Measurements from ENCODE around the gene TRIM2. TPM values are rescaled to one million over a fixed set of nuclear protein-coding genes. Genes with fewer than 3 reads are reported as not detected.
A peak's percentile ranks its signal among the peaks of the same experiment; 100 is the strongest.
"Not testable (repeated sequence)": the region's sequence is repeated elsewhere in the genome, so short reads cannot be mapped to it uniquely, and the experiment has no call there.

Gene TRIM2
- total RNA-seq, 1 donor from 2014 or later: 35.9 TPM

DNA sequence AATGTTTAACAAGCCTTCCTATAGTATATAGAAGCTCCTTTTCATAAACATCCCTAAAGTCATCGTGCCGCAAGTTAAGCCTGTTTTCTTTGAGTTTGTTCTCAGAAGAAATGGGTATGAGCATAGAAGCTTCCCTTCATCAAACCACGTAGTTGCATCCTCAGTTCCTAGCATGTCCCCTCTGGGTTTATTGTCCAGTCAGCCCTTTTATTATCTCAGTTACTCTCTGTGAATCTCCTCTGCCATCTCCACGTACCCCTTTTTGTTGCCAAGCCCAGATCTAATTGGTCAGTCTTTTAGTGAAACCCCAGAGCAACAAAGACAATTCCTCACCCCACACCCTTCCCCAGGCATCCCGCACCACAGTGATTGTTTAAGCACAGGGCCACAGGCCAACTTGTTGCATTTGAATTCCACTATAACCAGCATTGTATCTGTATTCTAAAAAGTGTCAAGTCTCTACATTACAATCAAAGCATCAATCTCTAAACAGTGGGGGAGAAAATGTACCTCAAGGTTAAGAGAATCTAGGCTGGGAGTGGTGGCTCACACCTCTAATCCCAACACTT is 12.4 kb upstream of the TRIM2 start:
- Histone ChIP-seq H3K4me3 (no peak overlapping the region), H3K9me3 (no peaks in the 10 kb centered on the region), H3K4me1 (no peaks in the 10 kb centered on the region), H3K36me3 (no peaks in the 10 kb centered on the region), H3K27ac (no peak overlapping the region), H3K27me3 (no peaks in the 10 kb centered on the region)
- intact Hi-C loops (cut with DNase I): no loop called here
- ATAC-seq (no peak), DNase-seq (no peak)
- TF ChIP-seq, protein P1, sequence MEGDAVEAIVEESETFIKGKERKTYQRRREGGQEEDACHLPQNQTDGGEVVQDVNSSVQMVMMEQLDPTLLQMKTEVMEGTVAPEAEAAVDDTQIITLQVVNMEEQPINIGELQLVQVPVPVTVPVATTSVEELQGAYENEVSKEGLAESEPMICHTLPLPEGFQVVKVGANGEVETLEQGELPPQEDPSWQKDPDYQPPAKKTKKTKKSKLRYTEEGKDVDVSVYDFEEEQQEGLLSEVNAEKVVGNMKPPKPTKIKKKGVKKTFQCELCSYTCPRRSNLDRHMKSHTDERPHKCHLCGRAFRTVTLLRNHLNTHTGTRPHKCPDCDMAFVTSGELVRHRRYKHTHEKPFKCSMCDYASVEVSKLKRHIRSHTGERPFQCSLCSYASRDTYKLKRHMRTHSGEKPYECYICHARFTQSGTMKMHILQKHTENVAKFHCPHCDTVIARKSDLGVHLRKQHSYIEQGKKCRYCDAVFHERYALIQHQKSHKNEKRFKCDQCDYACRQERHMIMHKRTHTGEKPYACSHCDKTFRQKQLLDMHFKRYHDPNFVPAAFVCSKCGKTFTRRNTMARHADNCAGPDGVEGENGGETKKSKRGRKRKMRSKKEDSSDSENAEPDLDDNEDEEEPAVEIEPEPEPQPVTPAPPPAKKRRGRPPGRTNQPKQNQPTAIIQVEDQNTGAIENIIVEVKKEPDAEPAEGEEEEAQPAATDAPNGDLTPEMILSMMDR (IDR thresholded peaks at IDR 0.05): no peak

DNA sequence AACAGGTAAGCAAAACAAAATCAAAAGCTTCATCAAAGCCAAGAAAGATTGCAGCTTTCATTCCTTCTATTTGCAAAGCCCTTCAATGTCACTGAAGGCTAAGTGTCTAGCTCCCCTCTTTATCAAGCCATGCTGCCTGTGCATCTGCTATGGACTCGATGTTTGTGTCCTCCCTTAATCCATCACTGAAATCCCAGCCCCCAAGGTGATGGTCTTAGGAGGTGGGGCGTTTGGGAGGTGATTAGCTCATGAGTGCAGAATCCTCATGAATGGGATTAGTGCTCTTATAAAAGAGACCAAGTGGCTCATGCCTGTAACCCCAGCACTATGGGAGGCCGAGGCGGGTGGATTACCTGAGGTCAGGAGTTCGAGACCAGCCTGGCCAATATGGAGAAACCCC is 6.9 kb upstream of the TRIM2 start:
- no peaks in the 10 kb centered on the region for H3K9me3 ChIP-seq
- ATAC-seq (no peak), DNase-seq (no peak)
- H3K4me3 ChIP-seq: no peak overlapping the region
- H3K27me3 ChIP-seq: no peaks in the 10 kb centered on the region
- TF ChIP-seq, protein P1 (IDR thresholded peaks at IDR 0.05): no peak
- H3K4me1 ChIP-seq: no peaks in the 10 kb centered on the region
- H3K36me3 ChIP-seq: no peaks in the 10 kb centered on the region
- intact Hi-C loops (cut with DNase I): no loop called here
- no peak overlapping the region for H3K27ac ChIP-seq

DNA sequence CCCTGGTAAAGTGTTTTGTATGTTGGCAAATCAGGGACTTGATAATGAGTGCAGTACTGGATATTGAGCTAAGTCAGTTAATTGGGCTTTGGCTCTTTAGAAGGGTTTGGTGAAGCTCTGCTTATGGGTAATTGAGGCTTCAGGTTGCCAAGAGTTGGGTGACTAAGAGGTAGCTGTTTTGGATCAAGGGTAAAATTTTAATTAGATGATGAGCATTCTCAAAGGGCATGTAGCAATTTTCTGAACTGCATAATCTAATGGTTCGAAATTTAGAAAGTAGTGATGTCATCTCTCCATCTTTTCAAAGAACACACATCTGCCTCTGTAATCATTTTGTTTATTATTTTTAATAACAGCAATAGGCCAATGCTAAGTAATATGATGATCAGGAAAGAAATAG is 5.5 kb upstream of the TRIM2 start:
- intact Hi-C loops (cut with DNase I): no loop called here
- no peaks in the 10 kb centered on the region for H3K9me3 ChIP-seq
- ATAC-seq: no peak
- H3K27me3 ChIP-seq: no peaks in the 10 kb centered on the region
- TF ChIP-seq, protein P1 (IDR thresholded peaks at IDR 0.05): no peak
- H3K36me3 ChIP-seq: no peaks in the 10 kb centered on the region
- H3K27ac ChIP-seq: no peak overlapping the region
- H3K4me1 ChIP-seq: no peaks in the 10 kb centered on the region
- no peak overlapping the region for H3K4me3 ChIP-seq
- DNase-seq: no peak

DNA sequence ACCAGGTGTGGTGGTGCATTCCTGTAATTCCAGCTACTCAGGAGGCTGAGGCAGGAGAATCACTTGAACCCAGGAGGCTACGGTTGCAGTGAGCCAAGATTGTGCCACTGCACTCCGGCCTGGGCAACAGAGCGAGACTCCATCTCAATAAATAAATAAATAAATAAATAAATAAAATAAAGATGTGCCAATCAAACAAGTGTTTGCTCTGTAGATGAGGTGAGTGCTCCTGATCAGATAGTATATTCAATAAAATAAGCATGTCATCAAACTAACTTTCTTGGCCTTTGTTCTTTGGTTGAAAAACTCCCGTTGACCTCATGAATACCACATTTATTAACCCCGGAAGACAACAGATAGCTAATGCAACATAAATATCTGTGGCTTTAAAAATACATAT is 497 bp upstream of the TRIM2 start:
- not testable (repeated sequence) for DNase-seq

DNA sequence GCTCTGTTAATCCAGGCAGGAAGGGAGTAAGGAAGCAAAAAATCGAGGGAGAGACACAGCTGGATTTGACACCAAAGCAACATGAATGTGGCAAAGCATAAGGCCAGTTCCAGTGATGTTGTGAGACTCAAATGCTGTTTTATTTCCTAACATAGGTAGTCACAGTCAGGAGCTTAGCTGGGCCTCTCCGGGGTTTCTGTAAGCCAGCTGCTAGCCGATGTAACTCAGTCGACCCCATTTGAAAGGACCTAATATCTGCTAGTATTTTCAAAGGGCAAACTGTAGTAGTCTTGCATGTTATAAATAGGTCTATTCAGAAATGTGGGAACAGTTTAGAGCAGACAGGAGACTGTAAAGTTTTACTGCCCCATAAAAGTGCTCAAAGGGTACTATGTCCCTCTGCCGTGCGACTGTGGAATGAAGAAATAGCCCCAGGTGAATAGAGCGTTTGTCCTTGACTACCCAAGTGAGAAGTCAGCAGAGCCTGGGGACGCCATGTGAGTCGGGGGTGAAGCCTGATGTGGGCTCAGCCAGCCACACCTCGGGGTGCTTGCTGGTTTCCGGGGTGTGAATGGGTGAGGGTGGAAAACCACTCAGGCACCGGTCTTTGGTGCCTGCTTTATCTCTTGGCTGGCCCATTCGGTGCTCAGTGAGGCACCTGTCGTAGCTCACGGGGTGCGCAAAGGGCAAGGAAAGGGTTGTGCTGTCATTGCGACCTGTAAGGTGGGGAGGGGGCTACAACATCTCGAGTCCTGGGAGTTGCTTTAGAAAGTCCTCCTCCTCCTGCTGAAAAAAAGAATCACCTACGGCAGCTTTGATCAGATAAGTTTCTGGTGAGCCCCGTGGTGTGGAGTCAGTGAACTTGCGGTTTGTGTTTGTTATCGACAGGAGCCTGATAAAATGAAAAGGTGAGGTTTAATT is 745 bp downstream of the TRIM2 start:
- DNase-seq (no peak), ATAC-seq (peak; percentile 48)
- Histone ChIP-seq H3K9me3 (no peaks in the 10 kb centered on the region), H3K36me3 (no peaks in the 10 kb centered on the region), H3K4me3 (peak overlapping the region; percentile 45), H3K4me1 (no peaks in the 10 kb centered on the region), H3K27me3 (no peaks in the 10 kb centered on the region), H3K27ac (peak overlapping the region; percentile 55)
- TF ChIP-seq, protein P1 (IDR thresholded peaks at IDR 0.05): no peak
- intact Hi-C loops (cut with DNase I): no loop called here

More for the DNA sequence above, 497 bp upstream of the TRIM2 start:
- H3K27me3 ChIP-seq; H3K9me3 ChIP-seq; intact Hi-C loops (cut with DNase I); ATAC-seq; H3K4me1 ChIP-seq; H3K27ac ChIP-seq; H3K36me3 ChIP-seq: not testable (repeated sequence)
- H3K4me3 ChIP-seq: peak overlapping the region; percentile 45

DNA sequence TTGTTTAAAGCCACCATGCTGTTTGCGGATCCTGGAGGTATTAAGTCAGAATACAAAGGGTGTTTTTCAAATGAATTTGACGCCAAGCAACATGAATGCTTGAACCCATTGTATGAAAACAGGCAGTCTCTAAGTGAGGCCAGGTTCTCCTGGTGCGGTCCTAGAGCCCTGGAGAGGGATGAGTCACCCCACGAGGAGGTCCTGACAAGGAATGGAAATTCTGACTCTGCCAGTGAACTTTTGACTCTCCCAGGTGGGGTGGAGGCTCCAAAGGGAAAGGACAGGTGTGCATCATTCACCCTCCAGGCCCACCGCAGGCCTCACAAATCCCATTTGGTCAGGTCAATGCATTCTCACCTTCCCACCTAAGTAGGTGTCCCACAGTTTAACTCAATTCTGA is 1.5 kb downstream of the TRIM2 start:
- DNase-seq (no peak), ATAC-seq (peak; percentile 50)
- intact Hi-C loops (cut with DNase I): no loop called here
- TF ChIP-seq, protein P1 (IDR thresholded peaks at IDR 0.05): no peak
- H3K9me3 ChIP-seq: no peaks in the 10 kb centered on the region
- no peaks in the 10 kb centered on the region for H3K36me3 ChIP-seq
- no peaks in the 10 kb centered on the region for H3K4me1 ChIP-seq
- no peak overlapping the region for H3K27ac ChIP-seq
- H3K27me3 ChIP-seq: no peaks in the 10 kb centered on the region
- peak overlapping the region; percentile 45 for H3K4me3 ChIP-seq

All from upper lobe of right lung (tissue), 1 donor.